HL-60 (cell line): ENCODE data around the gene JARID2.

Source experiments
- DNase-seq, 2 experiments: peaks; one replicate each; pipeline ENCODE4 v3.0.0-alpha.2; 2010 to 2020; ENCODE audit warnings: low read depth in 1 of 2, low spot score in 1 of 2
- H3K27ac ChIP-seq: fragments of 250-450 bp; sonication (Bioruptor Pico); replicated peaks from 2 replicates; pipeline ENCODE4 v1.5.1; 2020; ENCODE audit warnings: mild to moderate bottlenecking, moderate library complexity
- H3K27me3 ChIP-seq: fragments of 250-450 bp; sonication (Bioruptor Pico); 2 replicates; pipeline ENCODE4 v1.5.1; 2021; ENCODE audit warnings: mild to moderate bottlenecking, moderate library complexity; ENCODE audit not compliant: insufficient read depth, poor library complexity, severe bottlenecking
- H3K4me3 ChIP-seq: replicated peaks from 2 replicates; pipeline ENCODE4 v1.5.1; 2011; ENCODE audit warnings: mild to moderate bottlenecking, control low read depth, low read length; ENCODE audit not compliant: insufficient read depth
- GABPA ChIP-seq: IDR thresholded peaks from 2 replicates; pipeline ENCODE4 v1.6.1; 2012; ENCODE audit warnings: low read depth
- POLR2AphosphoS5 ChIP-seq: IDR thresholded peaks from 2 replicates; pipeline ENCODE4 v1.6.1; 2012; ENCODE audit warnings: low read depth
- SPI1 ChIP-seq: IDR thresholded peaks from 2 replicates; pipeline ENCODE4 v1.6.1; 2012; ENCODE audit warnings: low read depth, mild to moderate bottlenecking, borderline replicate concordance
- TF ChIP-seq, protein P1 (sequence below): IDR thresholded peaks from one replicate; pipeline ENCODE4 v1.5.1; 2011; ENCODE audit warnings: low read length, control low read depth, inconsistent platforms; ENCODE audit not compliant: insufficient read depth
- TF ChIP-seq, protein P2 (sequence below): IDR thresholded peaks from 2 replicates; pipeline ENCODE4 v1.6.1; 2012; ENCODE audit warnings: low read depth; ENCODE audit not compliant: insufficient replicate concordance

Gene JARID2

DNA sequence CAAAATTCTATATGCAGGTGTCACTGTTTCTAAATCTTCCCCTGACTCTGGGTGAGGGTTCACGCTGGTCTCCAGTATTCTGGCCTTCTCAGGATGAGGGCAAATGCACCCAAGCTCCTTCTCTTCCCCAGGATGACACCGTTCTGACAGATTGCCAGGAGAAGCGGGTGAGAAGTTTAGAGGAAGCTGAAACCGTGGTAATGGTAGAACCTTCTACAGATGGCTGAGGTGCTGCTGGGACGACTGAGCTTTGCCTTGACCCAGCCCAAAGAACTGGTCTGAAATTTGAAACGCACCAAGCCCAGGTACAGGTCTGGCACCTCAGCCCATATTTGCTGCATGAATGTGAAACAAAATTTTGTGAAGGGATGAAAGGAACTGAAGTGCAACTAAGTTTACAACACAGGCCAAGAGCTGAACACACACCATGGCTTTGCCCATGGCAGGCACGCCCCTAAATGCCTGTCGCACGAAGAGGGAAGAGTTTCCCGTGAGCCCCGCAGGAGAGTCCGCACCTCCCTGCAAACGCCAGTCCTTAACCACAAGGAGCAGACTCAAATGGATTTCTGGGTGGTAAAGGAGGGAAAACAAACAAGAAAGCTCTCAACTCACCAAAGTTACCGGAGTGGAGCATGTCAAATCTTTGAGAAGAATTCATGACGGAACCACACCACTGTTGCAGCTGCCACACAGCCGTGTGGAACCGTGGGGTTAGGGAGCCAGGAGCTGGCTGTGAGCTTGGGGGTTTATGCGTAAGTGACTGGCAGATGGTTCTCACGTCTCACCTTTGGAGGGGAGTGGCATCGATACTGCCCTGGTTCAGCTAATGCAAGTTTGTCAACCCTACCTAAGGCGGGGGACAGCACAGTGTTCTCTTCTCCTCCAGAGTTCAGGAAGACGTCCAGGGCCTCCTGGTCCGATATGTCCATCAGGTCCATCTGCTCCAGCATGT, 278.1 kb downstream of the JARID2 start:
- TF ChIP-seq POLR2AphosphoS5 (no peak; the same call in 1 of the 2 replicates), GABPA (no peak), SPI1 (no peak)
- TF ChIP-seq, protein P1, sequence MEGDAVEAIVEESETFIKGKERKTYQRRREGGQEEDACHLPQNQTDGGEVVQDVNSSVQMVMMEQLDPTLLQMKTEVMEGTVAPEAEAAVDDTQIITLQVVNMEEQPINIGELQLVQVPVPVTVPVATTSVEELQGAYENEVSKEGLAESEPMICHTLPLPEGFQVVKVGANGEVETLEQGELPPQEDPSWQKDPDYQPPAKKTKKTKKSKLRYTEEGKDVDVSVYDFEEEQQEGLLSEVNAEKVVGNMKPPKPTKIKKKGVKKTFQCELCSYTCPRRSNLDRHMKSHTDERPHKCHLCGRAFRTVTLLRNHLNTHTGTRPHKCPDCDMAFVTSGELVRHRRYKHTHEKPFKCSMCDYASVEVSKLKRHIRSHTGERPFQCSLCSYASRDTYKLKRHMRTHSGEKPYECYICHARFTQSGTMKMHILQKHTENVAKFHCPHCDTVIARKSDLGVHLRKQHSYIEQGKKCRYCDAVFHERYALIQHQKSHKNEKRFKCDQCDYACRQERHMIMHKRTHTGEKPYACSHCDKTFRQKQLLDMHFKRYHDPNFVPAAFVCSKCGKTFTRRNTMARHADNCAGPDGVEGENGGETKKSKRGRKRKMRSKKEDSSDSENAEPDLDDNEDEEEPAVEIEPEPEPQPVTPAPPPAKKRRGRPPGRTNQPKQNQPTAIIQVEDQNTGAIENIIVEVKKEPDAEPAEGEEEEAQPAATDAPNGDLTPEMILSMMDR, result no peak
- TF ChIP-seq, protein P2, sequence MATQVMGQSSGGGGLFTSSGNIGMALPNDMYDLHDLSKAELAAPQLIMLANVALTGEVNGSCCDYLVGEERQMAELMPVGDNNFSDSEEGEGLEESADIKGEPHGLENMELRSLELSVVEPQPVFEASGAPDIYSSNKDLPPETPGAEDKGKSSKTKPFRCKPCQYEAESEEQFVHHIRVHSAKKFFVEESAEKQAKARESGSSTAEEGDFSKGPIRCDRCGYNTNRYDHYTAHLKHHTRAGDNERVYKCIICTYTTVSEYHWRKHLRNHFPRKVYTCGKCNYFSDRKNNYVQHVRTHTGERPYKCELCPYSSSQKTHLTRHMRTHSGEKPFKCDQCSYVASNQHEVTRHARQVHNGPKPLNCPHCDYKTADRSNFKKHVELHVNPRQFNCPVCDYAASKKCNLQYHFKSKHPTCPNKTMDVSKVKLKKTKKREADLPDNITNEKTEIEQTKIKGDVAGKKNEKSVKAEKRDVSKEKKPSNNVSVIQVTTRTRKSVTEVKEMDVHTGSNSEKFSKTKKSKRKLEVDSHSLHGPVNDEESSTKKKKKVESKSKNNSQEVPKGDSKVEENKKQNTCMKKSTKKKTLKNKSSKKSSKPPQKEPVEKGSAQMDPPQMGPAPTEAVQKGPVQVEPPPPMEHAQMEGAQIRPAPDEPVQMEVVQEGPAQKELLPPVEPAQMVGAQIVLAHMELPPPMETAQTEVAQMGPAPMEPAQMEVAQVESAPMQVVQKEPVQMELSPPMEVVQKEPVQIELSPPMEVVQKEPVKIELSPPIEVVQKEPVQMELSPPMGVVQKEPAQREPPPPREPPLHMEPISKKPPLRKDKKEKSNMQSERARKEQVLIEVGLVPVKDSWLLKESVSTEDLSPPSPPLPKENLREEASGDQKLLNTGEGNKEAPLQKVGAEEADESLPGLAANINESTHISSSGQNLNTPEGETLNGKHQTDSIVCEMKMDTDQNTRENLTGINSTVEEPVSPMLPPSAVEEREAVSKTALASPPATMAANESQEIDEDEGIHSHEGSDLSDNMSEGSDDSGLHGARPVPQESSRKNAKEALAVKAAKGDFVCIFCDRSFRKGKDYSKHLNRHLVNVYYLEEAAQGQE, result no peak
- H3K27me3 ChIP-seq, result no peaks in the 10 kb centered on the region
- no peak overlapping the region for H3K4me3 ChIP-seq
- no peak for DNase-seq
- no peak overlapping the region for H3K27ac ChIP-seq

DNA sequence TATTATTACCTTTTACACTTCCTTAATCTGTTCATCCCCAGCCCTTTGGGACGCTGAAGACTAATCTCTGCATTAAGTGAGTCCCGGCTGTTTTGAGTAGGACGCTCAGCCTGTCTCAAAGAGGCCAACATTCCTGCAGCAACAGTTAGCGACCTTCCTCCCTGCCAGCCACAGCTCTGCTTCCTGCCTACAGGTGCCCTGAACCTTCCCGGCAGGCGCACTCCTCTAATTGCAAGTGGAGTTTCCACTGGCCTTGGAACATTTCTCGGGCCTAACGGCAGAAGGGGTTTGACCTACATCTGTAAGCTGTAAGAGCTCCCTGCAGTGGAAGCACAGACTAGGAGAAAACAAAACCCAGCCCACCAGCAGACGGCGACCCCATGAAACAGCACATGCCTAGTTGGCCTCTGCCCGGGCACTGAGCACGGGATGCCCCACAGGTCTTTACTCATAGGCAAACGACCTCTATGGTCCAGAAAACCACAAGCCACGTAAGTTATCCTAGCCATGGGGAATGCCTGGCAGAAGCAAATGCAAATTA, 279.1 kb downstream of the JARID2 start:
- DNase-seq, result no peak
- Histone ChIP-seq H3K27ac (no peak overlapping the region), H3K27me3 (no peaks in the 10 kb centered on the region), H3K4me3 (no peak overlapping the region)
- TF ChIP-seq, protein P2, result no peak
- TF ChIP-seq SPI1, result no peak
- no peak for TF ChIP-seq GABPA
- TF ChIP-seq, protein P1, result no peak
- TF ChIP-seq POLR2AphosphoS5, result no peak

DNA sequence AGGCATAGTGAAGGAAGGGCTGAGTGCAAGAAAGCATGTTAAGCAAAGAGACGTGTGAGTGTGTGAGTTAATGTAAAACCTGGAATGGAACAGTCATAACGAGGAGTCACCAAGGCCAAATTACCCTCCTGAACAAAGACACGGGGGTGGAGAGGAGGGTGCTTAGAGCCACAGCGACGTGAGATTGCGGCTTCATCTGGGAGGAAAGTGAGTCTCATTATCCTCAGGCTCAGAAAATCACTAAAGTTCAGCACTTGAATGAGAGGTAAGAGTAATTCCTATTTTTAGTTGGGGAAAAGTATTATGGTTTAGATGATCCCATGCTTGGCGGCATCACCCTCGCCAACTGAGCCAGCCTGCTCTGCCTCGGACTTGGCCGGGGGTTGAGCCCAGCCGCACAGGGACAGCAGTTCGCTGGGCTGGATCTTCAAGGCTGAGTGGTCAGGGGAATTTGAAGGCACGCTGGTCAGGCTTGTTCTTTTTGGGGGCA, 280.4 kb downstream of the JARID2 start:
- no peak for TF ChIP-seq POLR2AphosphoS5
- no peak overlapping the region for H3K4me3 ChIP-seq
- no peaks in the 10 kb centered on the region for H3K27me3 ChIP-seq
- no peak for DNase-seq
- no peak overlapping the region for H3K27ac ChIP-seq

DNA sequence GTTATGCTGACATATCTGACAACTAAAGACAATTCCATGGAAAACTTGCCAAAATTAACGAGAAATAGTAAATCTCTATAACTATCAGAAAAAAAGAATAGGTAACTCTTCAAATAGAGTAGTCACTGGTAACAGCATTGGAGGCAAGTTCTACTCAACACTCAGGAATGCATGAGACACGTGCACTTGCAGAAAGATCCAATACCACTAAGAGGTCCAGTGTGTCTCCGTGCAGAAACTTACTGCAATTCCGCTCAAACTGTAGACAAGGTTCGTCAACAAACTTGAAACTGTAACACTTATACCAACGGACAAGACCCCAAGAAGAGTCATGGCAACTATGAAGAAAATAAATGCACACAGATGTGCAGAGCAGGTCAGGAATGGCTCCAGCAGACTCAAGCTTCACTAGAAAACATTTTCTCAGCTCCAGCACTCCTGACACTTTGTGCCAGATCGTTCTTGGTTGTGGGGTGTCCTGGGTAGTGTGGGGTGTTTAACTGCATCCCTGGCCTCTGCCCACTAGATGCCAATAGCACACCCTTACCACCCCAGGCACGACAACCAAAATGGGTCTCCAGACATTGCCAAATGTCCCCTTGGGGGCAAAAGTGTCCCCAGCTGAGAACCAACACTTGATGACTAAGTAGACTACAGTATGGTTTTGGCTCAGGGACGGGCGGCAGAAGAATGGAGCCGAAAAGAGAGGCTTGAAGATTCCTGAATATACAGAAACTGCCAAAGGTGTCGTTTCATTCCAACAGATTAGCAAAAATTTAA, 282.2 kb downstream of the JARID2 start:
- TF ChIP-seq, protein P1, result no peak
- TF ChIP-seq POLR2AphosphoS5 (no peak; the same call in 1 of the 2 replicates), GABPA (no peak), SPI1 (no peak)
- TF ChIP-seq, protein P2, result no peak
- Histone ChIP-seq H3K27me3 (no peaks in the 10 kb centered on the region), H3K27ac (no peak overlapping the region), H3K4me3 (no peak overlapping the region)
- no peak for DNase-seq
